Uterus (tissue), 4 donors: Measurements from ENCODE around the gene WWOX. TPM values are rescaled to one million over a fixed set of nuclear protein-coding genes. Genes with fewer than 3 reads are reported as not detected.

Source experiments
- DNase-seq, 2 donors: peaks; one replicate each; pipeline ENCODE4 v3.0.0-alpha.2; 2019 to 2020
- H3K27ac ChIP-seq, 2 donors: fragments of 200-600 bp; sonication (generic); 1 replicate in 1 of 2; 2 replicates in 1 of 2; pipeline ENCODE4 v1.5.1; 2016 to 2018
- H3K27me3 ChIP-seq, 2 donors: fragments of 200-600 bp; sonication (generic); one replicate each; pipeline ENCODE4 v1.5.1; 2018 to 2019; ENCODE audit warnings: control low read depth in 1 of 2
- H3K36me3 ChIP-seq, 2 donors: fragments of 200-600 bp; sonication (generic); one replicate each; pipeline ENCODE4 v1.5.1; 2019; ENCODE audit warnings: control low read depth in 1 of 2
- H3K4me1 ChIP-seq, 2 donors: fragments of 200-600 bp; sonication (generic); one replicate each; pipeline ENCODE4 v1.5.1; 2018 to 2019; ENCODE audit warnings: control low read depth in 1 of 2
- H3K4me3 ChIP-seq, 2 donors: fragments of 200-600 bp; sonication (generic); 1 replicate in 1 of 2; 2 replicates in 1 of 2; pipeline ENCODE4 v1.5.1; 2018 to 2019; ENCODE audit warnings: mild to moderate bottlenecking in 1 of 2
- H3K9me3 ChIP-seq, 2 donors: fragments of 200-600 bp; sonication (generic); one replicate each; pipeline ENCODE4 v1.5.1; 2019; ENCODE audit warnings: control low read depth in 1 of 2
- CTCF ChIP-seq, 4 experiments: fragments of 200-600 bp in 2 of 4; fragments of 450-650 bp in 2 of 4; sonication (generic) in 2 of 4; IDR thresholded peaks; one replicate each; pipeline ENCODE4 v1.5.1; 2016 to 2019; ENCODE audit warnings: antibody characterized with exemption in 4 of 4, mild to moderate bottlenecking in 2 of 4, moderate library complexity in 1 of 4
- POLR2A ChIP-seq, 2 donors: fragments of 450-650 bp; IDR thresholded peaks; one replicate each; pipeline ENCODE4 v1.6.1; 2016; ENCODE audit warnings: antibody characterized with exemption in 2 of 2, mild to moderate bottlenecking in 1 of 2, moderate library complexity in 1 of 2
- intact Hi-C: fragments of 100-400 bp; cut with DNase I; formaldehyde crosslinking; loops from one replicate; pipeline ENCODE4 v1.15.1; 2023; ENCODE audit warnings: low total_unique reads
- total RNA-seq, 4 donors: library from RNA; depleted of rRNA in 3 of 4; stranded (reverse); fragments of >200 nt in 3 of 4; gene quantifications; one replicate each; pipeline versions ENCODE4 v1.1.0 to v1.2.4, GENCODE V29; 2014 to 2023
- donor health status: DM: yes; HTN: yes; CAD: no.

Gene WWOX
- total RNA-seq, 4 donors from 2014 or later: 34.1 to 99.9 (median 55.8) TPM

- Histone ChIP-seq H3K9me3 (no peaks in the 10 kb centered on the region), H3K36me3 (no peaks in the 10 kb centered on the region), H3K27ac (no peak overlapping the region), H3K27me3 (no peaks in the 10 kb centered on the region), H3K4me3 (no peak overlapping the region), H3K4me1 (no peaks in the 10 kb centered on the region)
- no peak for TF ChIP-seq POLR2A (IDR thresholded peaks at IDR 0.05)
- TF ChIP-seq CTCF (IDR thresholded peaks at IDR 0.05): no peak
- no peak for DNase-seq
- intact Hi-C loops: no loop called here
Observed at GRCh38 chr16:78225919-78226318, 126.5 kb downstream of the WWOX start.

- H3K27ac ChIP-seq: no peak overlapping the region
- H3K4me1 ChIP-seq: no peaks in the 10 kb centered on the region
- H3K27me3 ChIP-seq: no peaks in the 10 kb centered on the region
- peak in 1 of 2 donors; percentile 17 for DNase-seq
- intact Hi-C loops: no loop called here
- H3K4me3 ChIP-seq: no peak overlapping the region
- no peaks in the 10 kb centered on the region for H3K9me3 ChIP-seq
- no peaks in the 10 kb centered on the region for H3K36me3 ChIP-seq
- no peak for TF ChIP-seq POLR2A (IDR thresholded peaks at IDR 0.05)
- peak; percentile 21 to 50 (median 41) for TF ChIP-seq CTCF (IDR thresholded peaks at IDR 0.05)
Observed at GRCh38 chr16:78227855-78228254, 128.4 kb downstream of the WWOX start.

GRCh38 chr16:78228704-78229103, 129.2 kb downstream of the WWOX start:
- H3K27ac ChIP-seq: no peak overlapping the region
- intact Hi-C loops: no loop called here
- H3K27me3 ChIP-seq: no peaks in the 10 kb centered on the region
- no peaks in the 10 kb centered on the region for H3K4me1 ChIP-seq
- H3K36me3 ChIP-seq: no peaks in the 10 kb centered on the region
- no peaks in the 10 kb centered on the region for H3K9me3 ChIP-seq
- DNase-seq: no peak
- no peak overlapping the region for H3K4me3 ChIP-seq
- no peak for TF ChIP-seq CTCF (IDR thresholded peaks at IDR 0.05)
- TF ChIP-seq POLR2A (IDR thresholded peaks at IDR 0.05): no peak

- Histone ChIP-seq H3K27ac (peak overlapping the region; percentile 23 to 35), H3K36me3 (no peaks in the 10 kb centered on the region), H3K4me3 (no peak overlapping the region), H3K9me3 (no peaks in the 10 kb centered on the region), H3K27me3 (no peaks in the 10 kb centered on the region), H3K4me1 (no peaks in the 10 kb centered on the region)
- intact Hi-C loops: no loop called here
- peak in 1 of 2 donors; percentile 50 for DNase-seq
- no peak for TF ChIP-seq POLR2A (IDR thresholded peaks at IDR 0.05)
- no peak for TF ChIP-seq CTCF (IDR thresholded peaks at IDR 0.05)
Observed at GRCh38 chr16:78230832-78231231, 131.4 kb downstream of the WWOX start.

GRCh38 chr16:78235168-78235800, 135.8 kb downstream of the WWOX start:
- H3K27ac ChIP-seq: no peak overlapping the region
- H3K27me3 ChIP-seq: no peaks in the 10 kb centered on the region
- H3K4me3 ChIP-seq: no peak overlapping the region
- TF ChIP-seq POLR2A (IDR thresholded peaks at IDR 0.05) (no peak), CTCF (IDR thresholded peaks at IDR 0.05) (peak; percentile 57 to 83 (median 60))
- no peaks in the 10 kb centered on the region for H3K36me3 ChIP-seq
- DNase-seq: peak; percentile 28 to 53
- intact Hi-C loops: no loop called here
- no peaks in the 10 kb centered on the region for H3K9me3 ChIP-seq
- H3K4me1 ChIP-seq: no peaks in the 10 kb centered on the region
